ENCODE results near the gene NRBP1.

Gene NRBP1

GRCh38 chr2:27398962-27399361 lies 29.5 kb upstream of the NRBP1 start:
- peaks cover 100% of the 10 kb centered on the region for H4K20me1 ChIP-seq
- no peak overlapping the region for H3K27ac ChIP-seq
- H3K27me3 ChIP-seq: no peaks in the 10 kb centered on the region
- H3K36me3 ChIP-seq: peaks cover 70% of the 10 kb centered on the region
- no peak overlapping the region for H3K4me3 ChIP-seq
- no peak for TF ChIP-seq Cebpa-rat (IDR thresholded peaks at IDR 0.05)
- H3K9ac ChIP-seq: no peak overlapping the region
- no peak overlapping the region for H3K4me2 ChIP-seq
- H3K9me3 ChIP-seq: 0 out of 2 replicates have a peak, but pooled peaks cover 4% of the 10 kb centered on the region
- no peaks in the 10 kb centered on the region for H3K4me1 ChIP-seq

- TF ChIP-seq Cebpa-rat (IDR thresholded peaks at IDR 0.05): no peak
- Histone ChIP-seq H3K4me1 (no peaks in the 10 kb centered on the region), H3K27ac (no peak overlapping the region), H3K4me3 (no peak overlapping the region), H3K9me3 (0 out of 2 replicates have a peak, but pooled peaks cover 4% of the 10 kb centered on the region), H3K27me3 (no peaks in the 10 kb centered on the region), H3K9ac (no peak overlapping the region), H3K4me2 (no peak overlapping the region), H3K36me3 (peaks cover 75% of the 10 kb centered on the region), H4K20me1 (peaks cover 100% of the 10 kb centered on the region)
These were observed 27.9 kb upstream of the NRBP1 start for GRCh38 chr2:27400348-27401135.

GRCh38 chr2:27407798-27408491 lies 20.5 kb upstream of the NRBP1 start:
- Histone ChIP-seq H3K9ac (peak overlapping the region; percentile 93), H3K36me3 (peaks cover 47% of the 10 kb centered on the region), H3K4me2 (peak overlapping the region; percentile 94), H3K27ac (peak overlapping the region; percentile 92), H3K9me3 (no peaks in the 10 kb centered on the region; the same call in 1 of the 2 replicates), H3K4me1 (peaks cover 30% of the 10 kb centered on the region), H4K20me1 (peaks cover 63% of the 10 kb centered on the region), H3K27me3 (no peaks in the 10 kb centered on the region), H3K4me3 (peak overlapping the region; percentile 95)
- no peak for TF ChIP-seq Cebpa-rat (IDR thresholded peaks at IDR 0.05)

GRCh38 chr2:27408601-27409320 lies 19.7 kb upstream of the NRBP1 start:
- H3K4me1 ChIP-seq: peaks cover 30% of the 10 kb centered on the region
- no peaks in the 10 kb centered on the region for H3K27me3 ChIP-seq
- TF ChIP-seq Cebpa-rat (IDR thresholded peaks at IDR 0.05): no peak
- peak overlapping the region; percentile 93 for H3K9ac ChIP-seq
- peaks cover 38% of the 10 kb centered on the region for H3K36me3 ChIP-seq
- peaks cover 55% of the 10 kb centered on the region for H4K20me1 ChIP-seq
- H3K9me3 ChIP-seq: no peaks in the 10 kb centered on the region; the same call in 1 of the 2 replicates
- H3K4me3 ChIP-seq: peak overlapping the region; percentile 95
- H3K4me2 ChIP-seq: peak overlapping the region; percentile 94
- H3K27ac ChIP-seq: peak overlapping the region; percentile 92

- no peak for TF ChIP-seq Cebpa-rat (IDR thresholded peaks at IDR 0.05)
- Histone ChIP-seq H4K20me1 (peaks cover 48% of the 10 kb centered on the region), H3K4me2 (peak within 1 kb of the TSS; percentile 94), H3K27me3 (no peaks in the 10 kb centered on the region), H3K4me3 (peak within 1 kb of the TSS; percentile 95), H3K36me3 (peaks cover 32% of the 10 kb centered on the region), H3K9me3 (no peaks in the 10 kb centered on the region; the same call in 1 of the 2 replicates), H3K9ac (peak within 1 kb of the TSS; percentile 93), H3K4me1 (peaks cover 30% of the 10 kb centered on the region), H3K27ac (peak within 1 kb of the TSS; percentile 92)
These were observed 18.9 kb upstream of the NRBP1 start, which contains the start of gene PPM1G for GRCh38 chr2:27409321-27410073. TSS of gene PPM1G (minus strand) at chr2:27409591. CDS start at chr2:27409422, 169 bp downstream.

- H3K9ac ChIP-seq: no peak overlapping the region
- H3K4me1 ChIP-seq: peaks cover 15% of the 10 kb centered on the region
- no peak overlapping the region for H3K27ac ChIP-seq
- peaks cover 17% of the 10 kb centered on the region for H4K20me1 ChIP-seq
- no peaks in the 10 kb centered on the region; the same call in 1 of the 2 replicates for H3K9me3 ChIP-seq
- H3K4me3 ChIP-seq: no peak overlapping the region
- peaks cover 2% of the 10 kb centered on the region for H3K36me3 ChIP-seq
- no peak overlapping the region for H3K4me2 ChIP-seq
- no peak for TF ChIP-seq Cebpa-rat (IDR thresholded peaks at IDR 0.05)
- H3K27me3 ChIP-seq: no peaks in the 10 kb centered on the region
These were observed 15.8 kb upstream of the NRBP1 start for GRCh38 chr2:27412419-27413152.

- H4K20me1 ChIP-seq: no peaks in the 10 kb centered on the region
- H3K4me2 ChIP-seq: no peak overlapping the region
- TF ChIP-seq Cebpa-rat (IDR thresholded peaks at IDR 0.05): no peak
- no peaks in the 10 kb centered on the region for H3K27me3 ChIP-seq
- H3K4me3 ChIP-seq: no peak overlapping the region
- no peaks in the 10 kb centered on the region for H3K36me3 ChIP-seq
- no peak overlapping the region for H3K27ac ChIP-seq
- H3K4me1 ChIP-seq: no peaks in the 10 kb centered on the region
- H3K9me3 ChIP-seq: no peaks in the 10 kb centered on the region
- no peak overlapping the region for H3K9ac ChIP-seq
These were observed 12.3 kb upstream of the NRBP1 start for GRCh38 chr2:27416151-27416550.

- H4K20me1 ChIP-seq: no peaks in the 10 kb centered on the region
- H3K27ac ChIP-seq: no peak overlapping the region
- H3K4me1 ChIP-seq: peaks cover 1% of the 10 kb centered on the region; the same call in 1 of the 2 replicates
- no peak overlapping the region for H3K4me3 ChIP-seq
- H3K9ac ChIP-seq: no peak overlapping the region
- no peak for TF ChIP-seq Cebpa-rat (IDR thresholded peaks at IDR 0.05)
- no peaks in the 10 kb centered on the region for H3K9me3 ChIP-seq
- no peaks in the 10 kb centered on the region for H3K27me3 ChIP-seq
- H3K36me3 ChIP-seq: no peaks in the 10 kb centered on the region
- H3K4me2 ChIP-seq: no peak overlapping the region
These were observed 7.4 kb upstream of the NRBP1 start for GRCh38 chr2:27420996-27421395.

Measured in BLaER1 (cell line).